DLD1 (cell line): Measurements from ENCODE around the gene FBXO27.
"Not testable (repeated sequence)": the region's sequence is repeated elsewhere in the genome, so short reads cannot be mapped to it uniquely, and the experiment has no call there.

Experiments
- in situ Hi-C: cut with HindIII; loops from 2 replicates; pipeline ENCODE4 v1.10.0; 2017; ENCODE audit warnings: low sequenced_read_pairs

FBXO27 gene, protein sequence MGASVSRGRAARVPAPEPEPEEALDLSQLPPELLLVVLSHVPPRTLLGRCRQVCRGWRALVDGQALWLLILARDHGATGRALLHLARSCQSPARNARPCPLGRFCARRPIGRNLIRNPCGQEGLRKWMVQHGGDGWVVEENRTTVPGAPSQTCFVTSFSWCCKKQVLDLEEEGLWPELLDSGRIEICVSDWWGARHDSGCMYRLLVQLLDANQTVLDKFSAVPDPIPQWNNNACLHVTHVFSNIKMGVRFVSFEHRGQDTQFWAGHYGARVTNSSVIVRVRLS

DNA sequence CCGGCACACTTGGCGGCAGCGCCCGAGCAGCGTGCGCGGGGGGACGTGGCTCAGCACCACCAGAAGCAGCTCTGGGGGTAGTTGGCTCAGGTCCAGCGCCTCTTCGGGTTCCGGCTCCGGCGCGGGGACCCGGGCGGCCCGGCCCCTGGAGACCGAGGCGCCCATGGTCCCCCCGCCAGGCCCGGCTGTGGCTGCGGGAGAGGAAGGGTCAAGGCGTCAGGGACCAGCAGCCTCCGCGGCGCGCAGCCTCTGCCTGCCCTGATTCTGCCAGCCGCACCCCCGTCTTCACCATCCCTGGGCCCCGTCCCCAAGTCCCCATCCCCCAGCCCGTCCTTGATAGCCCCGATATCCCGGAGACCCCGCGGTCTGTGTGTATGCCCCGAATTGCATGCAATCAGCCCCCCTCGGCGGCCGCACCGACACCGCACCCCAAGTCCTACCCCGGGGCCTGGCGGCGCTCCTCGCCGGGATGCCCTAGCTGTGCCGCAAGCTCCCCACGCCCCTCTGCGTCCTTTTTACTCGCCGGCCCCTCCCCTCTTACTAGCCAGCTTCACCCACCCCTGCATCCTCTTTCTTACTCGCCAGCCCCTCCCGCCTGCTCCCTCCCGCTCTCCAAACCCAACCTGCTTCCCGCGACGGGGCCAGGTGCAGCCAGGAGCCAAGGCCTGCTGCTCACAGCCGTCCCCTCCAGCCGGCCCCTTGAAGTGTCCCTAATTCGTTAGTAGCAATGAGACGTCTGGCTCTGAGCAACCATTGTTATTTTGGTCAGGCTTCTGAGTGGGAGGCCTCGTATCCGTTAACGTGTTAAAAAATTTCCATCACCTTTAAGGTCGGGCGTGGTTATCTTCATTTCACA, at the start of gene FBXO27:
TSS of gene FBXO27 (minus strand) at position 487 of the 856 bp plus-strand sequence. CDS start at position 165, 322 bp downstream.
- in situ Hi-C loops: no loop called here

- in situ Hi-C loops: no loop called here
These were observed 48.1 kb upstream of the FBXO27 start for GRCh38 chr19:39080431-39080830.

- in situ Hi-C loops: no loop called here
These were observed 46.3 kb upstream of the FBXO27 start for GRCh38 chr19:39078436-39079200.

DNA sequence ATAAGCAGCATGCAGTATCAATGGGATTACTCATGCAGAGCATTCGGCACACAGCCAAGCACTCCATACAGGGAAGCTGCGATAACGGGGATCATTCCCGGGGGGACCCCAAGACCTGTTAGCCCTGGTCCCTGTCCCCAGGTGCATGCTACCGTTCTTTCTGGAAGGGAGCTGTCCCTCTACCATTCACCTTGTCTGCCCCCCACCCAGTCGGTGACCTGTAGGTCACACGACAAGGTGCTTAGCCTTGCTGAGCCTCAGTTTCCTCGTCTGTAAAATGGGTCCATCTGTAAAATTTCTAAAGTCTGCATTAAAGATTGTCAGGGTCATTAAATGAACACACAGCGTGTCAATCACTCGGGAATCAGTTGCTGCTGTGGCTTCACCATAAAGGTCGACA, 45.0 kb upstream of the FBXO27 start:
- in situ Hi-C loops: no loop called here

- in situ Hi-C loops: no loop called here
These were observed 42.6 kb upstream of the FBXO27 start for GRCh38 chr19:39074942-39075341.

DNA sequence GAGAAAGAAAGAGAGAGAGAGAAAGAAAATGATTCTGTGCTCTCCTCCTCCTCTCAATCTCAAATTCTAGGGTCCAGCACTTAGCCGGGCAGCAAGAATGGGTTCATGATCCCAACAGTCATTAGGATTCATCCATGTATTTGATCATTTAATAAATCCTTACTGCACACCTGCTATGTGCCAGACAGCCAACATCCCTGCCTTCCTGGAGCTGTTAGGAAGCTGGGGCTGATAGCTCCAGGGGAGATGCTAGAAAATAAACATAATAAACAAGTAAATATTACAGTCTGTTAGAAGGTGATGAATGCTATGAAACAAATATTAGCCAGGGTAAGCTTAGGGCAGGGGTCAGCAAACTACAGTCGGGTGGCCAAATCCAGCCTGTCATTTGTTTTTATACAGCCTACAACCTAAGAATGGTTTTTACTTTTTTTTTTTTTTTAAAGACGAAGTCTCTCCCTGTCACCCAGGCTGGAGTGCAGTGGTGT, 41.9 kb upstream of the FBXO27 start:
- in situ Hi-C loops: no loop called here

GRCh38 chr19:39070888-39071287, 38.5 kb upstream of the FBXO27 start:
- in situ Hi-C loops: no loop called here

GRCh38 chr19:39068259-39068658, 35.9 kb upstream of the FBXO27 start:
- in situ Hi-C loops: not testable (repeated sequence)

DNA sequence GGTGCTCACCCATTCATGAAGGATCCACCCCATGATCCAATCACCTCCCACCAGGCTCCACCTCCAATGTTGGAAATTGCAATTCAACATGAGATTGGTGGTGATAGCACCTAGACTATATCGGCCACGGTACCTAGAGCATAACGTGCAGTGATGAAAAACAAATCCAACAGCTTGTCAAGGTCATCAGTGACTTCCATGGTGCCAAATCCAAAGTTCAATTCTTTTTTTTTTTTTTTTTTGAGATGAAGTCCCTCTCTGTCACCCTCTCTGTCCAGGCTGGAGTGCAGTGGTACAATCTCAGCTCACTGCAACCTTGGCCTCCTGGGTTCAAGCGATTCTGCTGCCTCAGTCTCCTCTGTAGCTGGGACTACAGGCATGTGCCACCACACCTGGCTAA, 34.8 kb upstream of the FBXO27 start:
- in situ Hi-C loops: no loop called here

DNA sequence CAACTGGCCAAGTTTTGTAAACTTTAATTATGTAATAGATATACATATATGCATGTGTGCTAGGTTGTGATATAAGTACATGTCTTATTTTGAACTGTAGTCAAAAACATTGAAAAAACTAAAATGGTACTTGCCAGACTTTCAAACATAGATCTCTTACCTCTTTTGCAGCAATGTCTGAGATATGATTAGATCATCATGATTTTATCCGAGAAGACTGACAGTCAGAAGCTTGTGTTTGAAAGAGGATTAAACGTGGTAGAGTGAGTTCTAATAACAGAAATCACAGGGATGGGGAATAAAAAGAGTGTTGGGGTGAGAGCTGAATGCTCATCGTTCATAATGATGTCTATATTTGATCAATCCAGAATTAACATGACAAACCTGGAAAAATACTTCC, 33.6 kb upstream of the FBXO27 start:
- in situ Hi-C loops: no loop called here

- in situ Hi-C loops: no loop called here
These were observed 32.1 kb upstream of the FBXO27 start for GRCh38 chr19:39064405-39064804.

DNA sequence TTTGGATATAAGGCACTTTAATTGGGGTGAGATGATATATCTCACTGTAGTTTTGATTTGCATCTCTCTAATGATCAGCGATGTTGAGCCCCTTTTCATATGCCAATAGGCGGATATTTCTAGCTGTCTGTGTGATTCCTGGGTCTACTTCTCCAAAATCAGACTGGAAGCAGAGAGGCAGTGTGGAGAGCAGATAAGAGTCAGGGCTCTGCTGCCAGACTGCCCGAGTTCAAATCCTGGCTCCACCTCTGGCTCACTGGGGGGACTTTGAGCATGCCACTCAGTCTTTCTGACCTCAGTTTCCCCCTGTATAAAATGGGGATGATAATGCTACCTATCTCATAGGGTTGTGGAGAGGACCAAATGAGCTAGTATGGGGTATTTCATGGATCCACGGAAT, 27.8 kb upstream of the FBXO27 start:
- in situ Hi-C loops: no loop called here

GRCh38 chr19:39059302-39059701, 27.0 kb upstream of the FBXO27 start:
- in situ Hi-C loops: no loop called here

DNA sequence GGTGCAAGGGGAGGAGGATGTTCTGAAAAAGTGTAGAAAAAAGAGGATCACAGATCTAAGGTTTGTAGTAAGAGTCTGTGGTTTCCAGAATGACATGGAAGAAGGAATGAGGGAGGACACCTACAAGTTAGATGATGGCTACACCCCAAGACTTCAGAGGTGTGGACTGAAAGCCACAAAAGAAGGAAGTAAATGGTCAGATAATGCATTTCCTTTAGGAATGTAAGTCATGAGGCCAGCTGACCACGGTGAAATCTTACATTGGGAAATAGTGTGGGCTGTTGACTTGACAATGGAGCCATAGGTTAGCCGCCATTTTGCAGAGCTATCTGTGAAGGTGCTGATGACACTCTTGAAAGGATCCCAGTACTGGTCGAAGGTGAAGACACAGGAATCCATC, 25.3 kb upstream of the FBXO27 start:
- in situ Hi-C loops: no loop called here

DNA sequence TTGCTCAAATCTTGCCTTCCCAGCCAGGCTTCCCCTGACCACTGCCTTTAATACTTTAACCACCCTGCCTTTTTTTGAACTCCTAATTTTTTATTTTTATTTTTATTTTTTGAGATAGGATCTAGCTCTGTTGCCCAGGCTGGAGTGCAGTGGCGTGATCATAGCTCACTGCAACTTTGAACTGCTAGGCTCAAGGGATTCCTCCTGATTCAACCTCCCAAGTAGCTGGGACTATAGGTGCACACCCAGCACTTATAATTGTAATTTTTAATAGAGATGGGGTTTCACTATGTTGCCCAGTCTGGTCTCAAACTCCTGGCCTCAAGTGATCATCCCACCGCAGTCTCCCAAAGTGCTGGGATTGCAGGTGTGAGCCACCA, 21.7 kb upstream of the FBXO27 start:
- in situ Hi-C loops: no loop called here

- in situ Hi-C loops: no loop called here
These were observed 21.1 kb upstream of the FBXO27 start for GRCh38 chr19:39053276-39054090.

GRCh38 chr19:39052846-39053245, 20.5 kb upstream of the FBXO27 start:
- in situ Hi-C loops: no loop called here

- in situ Hi-C loops: no loop called here
These were observed 19.9 kb upstream of the FBXO27 start for GRCh38 chr19:39052243-39052746.

- in situ Hi-C loops: no loop called here
These were observed 14.7 kb upstream of the FBXO27 start for GRCh38 chr19:39047073-39047472.
